H1 (cell line): ENCODE data around the gene SHROOM3. TPM values are rescaled to one million over a fixed set of nuclear protein-coding genes. Genes with fewer than 3 reads are reported as not detected.

Experiments used
- CTCF ChIA-PET: fragments of 300-600 bp; sonication (Branson Sonifier 250); formaldehyde crosslinking; loops from one replicate; lab custom pipeline; 2021; ENCODE audit not compliant: partially characterized antibody; lab: Charles Lee
- POLR2A ChIA-PET: fragments of 300-600 bp; sonication (Branson Sonifier 250); formaldehyde crosslinking; loops from one replicate; lab custom pipeline; 2021; ENCODE audit warnings: inconsistent platforms; ENCODE audit not compliant: partially characterized antibody; lab: Charles Lee
- DNase-seq, 2 experiments: peaks; one replicate each; pipeline versions ENCODE4 v3.0.0 to v3.0.0-alpha.2; 2010 to 2022; ENCODE audit warnings: low spot score in 2 of 2, low read depth in 1 of 2, mixed read lengths in 1 of 2
- FAIRE-seq: peaks from 2 replicates; lab custom pipeline; 2011; peaks lifted over from hg19 to GRCh38; lab: Jason Lieb, UNC
- H2AFZ ChIP-seq: 2 replicates; pipeline ENCODE4 v1.8.1; 2012; ENCODE audit warnings: low read length, inconsistent platforms
- H2AK5ac ChIP-seq: 2 replicates; pipeline ENCODE4 v1.6.1; 2013; ENCODE audit warnings: low read depth, low read length
- H2BK120ac ChIP-seq: replicated peaks from 2 replicates; pipeline ENCODE3; 2013; ENCODE audit warnings: low read depth, low read length, inconsistent platforms
- H2BK12ac ChIP-seq: 2 replicates; pipeline ENCODE4 v1.6.1; 2013; ENCODE audit warnings: low read depth, low read length
- H2BK15ac ChIP-seq: 2 replicates; pipeline ENCODE4 v1.6.1; 2013; ENCODE audit warnings: low read length
- H2BK20ac ChIP-seq: 2 replicates; pipeline ENCODE4 v1.6.1; 2013; ENCODE audit warnings: low read length
- H2BK5ac ChIP-seq: 2 replicates; pipeline ENCODE4 v1.6.1; 2013; ENCODE audit warnings: low read depth, low read length
- H3K14ac ChIP-seq: 2 replicates; pipeline ENCODE4 v1.6.1; 2013; ENCODE audit warnings: inconsistent platforms; ENCODE audit not compliant: insufficient read length
- H3K18ac ChIP-seq: 2 replicates; pipeline ENCODE4 v1.6.1; 2013; ENCODE audit warnings: low read length; ENCODE audit errors: extremely low read depth
- H3K23ac ChIP-seq: 2 replicates; pipeline ENCODE4 v1.6.1; 2013; ENCODE audit warnings: inconsistent platforms; ENCODE audit not compliant: insufficient read length
- H3K23me2 ChIP-seq: 2 replicates; pipeline ENCODE4 v1.6.1; 2013; ENCODE audit warnings: low read depth, low read length
- H3K27ac ChIP-seq: 2 replicates; pipeline ENCODE4 v1.6.1; 2011; ENCODE audit warnings: low read depth, low read length, inconsistent platforms
- H3K27me3 ChIP-seq, 4 experiments: replicated peaks in 1 of 4; 1 replicate in 1 of 4; 2 replicates in 3 of 4; pipeline versions ENCODE4 v1.6.1 to v1.8.1; 2011 to 2013; ENCODE audit warnings: low read length in 3 of 4, mild to moderate bottlenecking in 3 of 4, inconsistent platforms in 2 of 4, mixed read lengths in 2 of 4, moderate library complexity in 1 of 4; ENCODE audit not compliant: control insufficient read depth in 3 of 4, insufficient read depth in 3 of 4; ENCODE audit errors: extremely low read depth in 1 of 4
- H3K36me3 ChIP-seq, 4 experiments: 2 replicates each; pipeline versions ENCODE4 v1.6.1 to v1.8.1; 2011 to 2013; ENCODE audit warnings: mild to moderate bottlenecking in 4 of 4, low read length in 3 of 4, moderate library complexity in 2 of 4, control low read depth in 1 of 4, inconsistent platforms in 1 of 4; ENCODE audit not compliant: insufficient read depth in 4 of 4, control insufficient read depth in 2 of 4
- H3K4ac ChIP-seq: replicated peaks from 2 replicates; pipeline ENCODE3; 2013; ENCODE audit warnings: low read length, low read depth, mixed read lengths, inconsistent platforms; ENCODE audit not compliant: insufficient read length
- H3K4me1 ChIP-seq, 4 experiments: replicated peaks in 1 of 4; 1 replicate in 1 of 4; 2 replicates in 3 of 4; pipeline versions ENCODE4 v1.6.1 to v1.8.1; 2011 to 2013; ENCODE audit warnings: low read length in 3 of 4, inconsistent platforms in 2 of 4, mixed read lengths in 1 of 4; ENCODE audit not compliant: insufficient read depth in 4 of 4, control insufficient read depth in 3 of 4
- H3K4me2 ChIP-seq, 2 experiments: 2 replicates each; pipeline versions ENCODE4 v1.6.1 to v1.8.1; 2011 to 2013; ENCODE audit warnings: low read depth in 2 of 2, low read length in 2 of 2, control low read depth in 1 of 2, inconsistent platforms in 1 of 2, mild to moderate bottlenecking in 1 of 2; ENCODE audit not compliant: insufficient read depth in 1 of 2
- H3K4me3 ChIP-seq, 4 experiments: fragments of 200-600, 300-600 bp in 1 of 4; sonication (generic), shearing (Covaris generic), sonication (Bioruptor Twin) in 1 of 4; 2 replicates each; pipeline versions ENCODE4 v1.5.1 to v1.8.1; 2011 to 2016; ENCODE audit warnings: low read length in 4 of 4, low read depth in 3 of 4, control low read depth in 2 of 4, inconsistent platforms in 2 of 4, mild to moderate bottlenecking in 2 of 4, mixed read lengths in 1 of 4, moderate library complexity in 1 of 4; ENCODE audit not compliant: insufficient read depth in 2 of 4; ENCODE audit errors: extremely low read depth in 1 of 4
- H3K56ac ChIP-seq: replicated peaks from 2 replicates; pipeline ENCODE3; 2013; ENCODE audit warnings: low read depth, mild to moderate bottlenecking, mixed read lengths, low read length, inconsistent platforms; ENCODE audit not compliant: insufficient read length
- H3K79me1 ChIP-seq: 2 replicates; pipeline ENCODE4 v1.6.1; 2013; ENCODE audit warnings: low read depth, low read length, control low read depth
- H3K79me2 ChIP-seq, 2 experiments: 2 replicates each; pipeline versions ENCODE4 v1.6.1 to v1.8.1; 2012 to 2013; ENCODE audit warnings: low read length in 2 of 2, mild to moderate bottlenecking in 2 of 2, inconsistent platforms in 1 of 2; ENCODE audit not compliant: insufficient read depth in 2 of 2, control insufficient read depth in 1 of 2
- H3K9ac ChIP-seq, 4 experiments: replicated peaks in 1 of 4; 1 replicate in 1 of 4; 2 replicates in 3 of 4; pipeline versions ENCODE4 v1.6.1 to v1.8.1; 2011 to 2013; ENCODE audit warnings: low read depth in 3 of 4, low read length in 3 of 4, control low read depth in 2 of 4, mild to moderate bottlenecking in 2 of 4, moderate library complexity in 2 of 4, inconsistent platforms in 1 of 4; ENCODE audit errors: extremely low read depth in 1 of 4
- H3K9me3 ChIP-seq, 2 experiments: 2 replicates each; pipeline versions ENCODE4 v1.6.1 to v1.8.1; 2012 to 2013; ENCODE audit warnings: mild to moderate bottlenecking in 2 of 2, moderate library complexity in 2 of 2, control low read depth in 1 of 2, inconsistent platforms in 1 of 2, low read depth in 1 of 2, low read length in 1 of 2, mixed read lengths in 1 of 2; ENCODE audit not compliant: insufficient read depth in 2 of 2
- H4K20me1 ChIP-seq, 2 experiments: replicated peaks in 1 of 2; 2 replicates each; pipeline versions ENCODE3 to v1.8.1; 2011 to 2013; ENCODE audit warnings: inconsistent platforms in 2 of 2, low read length in 2 of 2, mild to moderate bottlenecking in 1 of 2; ENCODE audit not compliant: insufficient read depth in 2 of 2, control insufficient read depth in 1 of 2
- H4K5ac ChIP-seq: 2 replicates; pipeline ENCODE4 v1.6.1; 2013; ENCODE audit warnings: low read length, low read depth, mixed read lengths, inconsistent platforms; ENCODE audit not compliant: insufficient read length
- H4K8ac ChIP-seq: 2 replicates; pipeline ENCODE4 v1.8.0; 2013; ENCODE audit warnings: mild to moderate bottlenecking, moderate library complexity, low read length, inconsistent platforms; ENCODE audit not compliant: insufficient read depth; ENCODE audit errors: extremely low read depth
- H4K91ac ChIP-seq: replicated peaks from 2 replicates; pipeline ENCODE3; 2013; ENCODE audit warnings: low read length, mixed read lengths, inconsistent platforms; ENCODE audit not compliant: insufficient read length
- ASH2L ChIP-seq: fragments of 200-600, 300-600 bp; sonication (generic); IDR thresholded peaks from one replicate; pipeline ENCODE4 v1.7.1; 2017; ENCODE audit warnings: low read length
- EGR1 ChIP-seq: IDR thresholded peaks from 2 replicates; pipeline ENCODE4 v1.6.1; 2011; ENCODE audit warnings: low read depth, low read length, borderline replicate concordance
- MAFK ChIP-seq: IDR thresholded peaks from 2 replicates; pipeline ENCODE4 v1.6.1; 2012; ENCODE audit warnings: low read depth, mild to moderate bottlenecking, improper control_type of control experiment, low read length
- RAD21 ChIP-seq, 2 experiments: IDR thresholded peaks in 1 of 2; conservative IDR thresholded peaks in 1 of 2; 2 replicates each; pipeline ENCODE4 v1.6.1; 2011; ENCODE audit warnings: low read depth in 2 of 2, low read length in 2 of 2, improper control_type of control experiment in 1 of 2, inconsistent platforms in 1 of 2, mild to moderate bottlenecking in 1 of 2, moderate library complexity in 1 of 2
- RXRA ChIP-seq: IDR thresholded peaks from 2 replicates; pipeline ENCODE4 v1.6.1; 2011; ENCODE audit warnings: low read depth, mild to moderate bottlenecking, low read length, moderate library complexity; ENCODE audit not compliant: insufficient read depth
- SIRT6 ChIP-seq: IDR thresholded peaks from one replicate; pipeline ENCODE4 v1.7.1; 2012; ENCODE audit warnings: low read length, inconsistent platforms
- SP1 ChIP-seq: IDR thresholded peaks from 2 replicates; pipeline ENCODE4 v1.6.1; 2011; ENCODE audit warnings: low read depth, low read length
- WGBS, 2 experiments: shearing (Covaris generic) in 1 of 2; methylation state at CpG; one replicate each; pipeline versions ENCODE4 v1.1.6 to v1.1.7; 2013 to 2015; ENCODE audit warnings: low lambda C conversion rate in 2 of 2, mixed read lengths in 2 of 2, inconsistent platforms in 1 of 2, low coverage in 1 of 2, missing lambda C conversion rate in 1 of 2; ENCODE audit not compliant: insufficient replicate concordance in 2 of 2, insufficient coverage in 1 of 2, insufficient read length in 1 of 2; ENCODE audit errors: extremely low coverage in 1 of 2, missing lambda C conversion rate in 1 of 2; 5-methylcytosine and 5-hydroxymethylcytosine counted together
- polyA plus RNA-seq, 7 experiments: library from polyadenylated mRNA; depleted of rRNA in 3 of 7; stranded (reverse) in 5 of 7; unstranded in 2 of 7; fragments of >200 nt in 5 of 7; fragments of 200-250 nt in 2 of 7; gene quantifications; 1 replicate in 5 of 7; 2 replicates in 1 of 7; 4 replicates in 1 of 7; pipeline versions ENCODE4 v1.2.1 to v1.2.3, GENCODE V29; 2011 to 2013; ENCODE audit warnings: missing spikeins in 2 of 7, mixed read lengths in 2 of 7
- total RNA-seq: library from RNA; stranded (reverse); fragmentation: NEBNext Ultra II Directional; extraction: Animal tissue kit (Norgen Biotek cat#: 25700); gene quantifications from 2 replicates; pipeline ENCODE4 v1.2.1, GENCODE V29; 2021

The SHROOM3 gene
- total and polyA plus RNA-seq, 2 of the 8 experiments (the other 6 are each of a cell fraction or from before 2014, with no cell fraction given): 15.8 to 34.0 TPM

DNA sequence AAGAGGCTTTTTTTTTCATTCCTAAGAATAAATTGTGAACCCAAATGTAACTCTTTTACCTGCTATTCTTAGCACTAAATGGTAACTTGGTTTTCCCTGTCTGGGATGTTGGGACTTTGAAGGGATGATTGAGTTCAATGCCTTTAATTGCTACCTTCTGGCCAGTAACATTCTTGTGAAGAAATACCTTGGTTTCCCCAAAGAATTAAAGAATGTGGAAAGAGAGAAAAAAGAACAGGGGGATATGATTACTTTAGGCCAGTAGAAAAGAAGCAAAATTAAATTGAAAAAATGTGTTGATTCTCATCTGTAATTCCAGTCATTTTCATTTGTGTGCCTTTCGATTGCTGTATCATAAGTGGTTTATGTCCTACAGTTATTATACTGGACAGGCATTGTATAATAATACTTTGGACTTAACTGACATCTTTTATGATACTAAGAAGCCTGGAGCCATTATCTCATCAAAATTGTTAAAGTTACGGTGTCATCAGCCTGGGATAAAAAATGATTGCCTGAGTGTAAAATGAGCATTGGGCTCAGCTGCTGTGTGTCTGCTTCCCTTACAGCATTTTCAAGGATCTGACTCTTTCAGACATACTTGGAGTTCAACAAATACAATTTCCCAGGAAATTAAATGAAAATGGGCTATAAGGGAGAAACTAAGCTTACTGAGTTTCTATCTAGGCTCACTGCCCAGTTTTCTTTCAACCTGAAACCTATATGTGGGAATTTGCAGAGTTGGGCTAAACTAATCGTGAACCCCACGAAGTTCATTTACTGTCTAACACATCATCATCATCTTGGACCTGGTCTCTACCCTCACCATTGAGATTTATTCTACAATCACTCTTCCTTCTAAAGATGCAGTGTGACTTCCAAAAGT is 146.3 kb downstream of the SHROOM3 start:
- H3K23ac ChIP-seq: no peak overlapping the region
- H2BK20ac ChIP-seq: no peak overlapping the region
- no peak overlapping the region for H3K4me2 ChIP-seq
- H4K5ac ChIP-seq: no peak overlapping the region
- H4K8ac ChIP-seq: no peak overlapping the region
- no peak overlapping the region for H3K4ac ChIP-seq
- no peak overlapping the region for H3K14ac ChIP-seq
- ChIA-PET POLR2A (no interaction called here), CTCF (no interaction called here)
- H3K79me2 ChIP-seq: no peaks in the 10 kb centered on the region
- no peak for DNase-seq
- H3K9ac ChIP-seq: no peak overlapping the region
- H3K56ac ChIP-seq: no peak overlapping the region
- peaks cover 2% of the 10 kb centered on the region; the same call in 1 of the 2 replicates for H3K23me2 ChIP-seq
- no peaks in the 10 kb centered on the region for H3K36me3 ChIP-seq
- H3K4me1 ChIP-seq: peaks cover 0 to 5% (median 2%) of the 10 kb centered on the region in 4 experiments; a peak in 5 of 7 replicates
- H3K9me3 ChIP-seq: no peaks in the 10 kb centered on the region
- no peak overlapping the region for H2BK120ac ChIP-seq
- WGBS, 2 experiments: 94% methylated on average over 4 of the region's 4 CpGs; no CpG with 5 or more reads in 1 of the 2 experiments
- no peak overlapping the region for H2AFZ ChIP-seq
- no peak overlapping the region for H3K18ac ChIP-seq
- H3K4me3 ChIP-seq: no peak overlapping the region
- no peak overlapping the region for H3K27ac ChIP-seq
- FAIRE-seq: no peak
- no peak overlapping the region for H2BK12ac ChIP-seq
- no peak overlapping the region for H2AK5ac ChIP-seq
- no peak overlapping the region for H2BK15ac ChIP-seq
- no peak overlapping the region for H2BK5ac ChIP-seq
- H3K79me1 ChIP-seq: no peaks in the 10 kb centered on the region
- no peak overlapping the region for H4K91ac ChIP-seq
- H3K27me3 ChIP-seq: no peaks in the 10 kb centered on the region
- H4K20me1 ChIP-seq: no peaks in the 10 kb centered on the region
- no peak for TF ChIP-seq RXRA
- TF ChIP-seq ASH2L: no peak
- no peak for TF ChIP-seq SIRT6
- no peak for TF ChIP-seq EGR1
- no peak for TF ChIP-seq RAD21 (IDR thresholded peaks at IDR 0.05 in 1 of 2, conservative IDR thresholded peaks at IDR 0.05 in 1 of 2; ENCODE audit: low read depth in 2 of 2, low read length in 2 of 2)
- no peak for TF ChIP-seq MAFK
- TF ChIP-seq SP1: no peak
